ENCODE data around the gene CRTAP. TPM values are rescaled to one million over a fixed set of nuclear protein-coding genes. Genes with fewer than 3 reads are reported as not detected.
A peak's percentile ranks its signal among the peaks of the same experiment; 100 is the strongest.

The CRTAP gene
- total RNA-seq, 1 donor, result 196 TPM

DNA sequence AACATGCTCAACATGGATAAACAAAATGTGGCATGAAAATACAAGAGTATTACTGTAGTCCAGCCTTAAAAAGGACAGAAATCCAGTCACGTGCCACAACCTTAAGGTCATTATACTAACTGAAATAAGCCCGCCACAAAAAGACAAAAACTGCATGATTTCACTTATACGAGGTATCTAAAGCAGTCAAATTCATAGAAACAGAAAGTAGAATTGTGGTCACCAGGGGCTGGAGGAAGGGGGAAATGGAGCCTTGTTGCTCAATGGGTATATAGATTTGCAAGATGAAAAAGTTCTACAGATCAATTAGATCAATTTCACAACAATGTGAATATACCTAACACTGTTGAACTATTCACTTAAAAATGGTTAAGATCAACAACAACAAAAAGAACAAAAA, 24.3 kb upstream of the CRTAP start:
- DNase-seq (ENCODE audit: low read depth), result no peak
- H3K4me3 ChIP-seq (ENCODE audit: low read depth, low read length), result no peak overlapping the region
- TF ChIP-seq, protein P1, sequence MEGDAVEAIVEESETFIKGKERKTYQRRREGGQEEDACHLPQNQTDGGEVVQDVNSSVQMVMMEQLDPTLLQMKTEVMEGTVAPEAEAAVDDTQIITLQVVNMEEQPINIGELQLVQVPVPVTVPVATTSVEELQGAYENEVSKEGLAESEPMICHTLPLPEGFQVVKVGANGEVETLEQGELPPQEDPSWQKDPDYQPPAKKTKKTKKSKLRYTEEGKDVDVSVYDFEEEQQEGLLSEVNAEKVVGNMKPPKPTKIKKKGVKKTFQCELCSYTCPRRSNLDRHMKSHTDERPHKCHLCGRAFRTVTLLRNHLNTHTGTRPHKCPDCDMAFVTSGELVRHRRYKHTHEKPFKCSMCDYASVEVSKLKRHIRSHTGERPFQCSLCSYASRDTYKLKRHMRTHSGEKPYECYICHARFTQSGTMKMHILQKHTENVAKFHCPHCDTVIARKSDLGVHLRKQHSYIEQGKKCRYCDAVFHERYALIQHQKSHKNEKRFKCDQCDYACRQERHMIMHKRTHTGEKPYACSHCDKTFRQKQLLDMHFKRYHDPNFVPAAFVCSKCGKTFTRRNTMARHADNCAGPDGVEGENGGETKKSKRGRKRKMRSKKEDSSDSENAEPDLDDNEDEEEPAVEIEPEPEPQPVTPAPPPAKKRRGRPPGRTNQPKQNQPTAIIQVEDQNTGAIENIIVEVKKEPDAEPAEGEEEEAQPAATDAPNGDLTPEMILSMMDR (IDR thresholded peaks at IDR 0.05; ENCODE audit: insufficient read depth, low read depth, low read length), result no peak

DNA sequence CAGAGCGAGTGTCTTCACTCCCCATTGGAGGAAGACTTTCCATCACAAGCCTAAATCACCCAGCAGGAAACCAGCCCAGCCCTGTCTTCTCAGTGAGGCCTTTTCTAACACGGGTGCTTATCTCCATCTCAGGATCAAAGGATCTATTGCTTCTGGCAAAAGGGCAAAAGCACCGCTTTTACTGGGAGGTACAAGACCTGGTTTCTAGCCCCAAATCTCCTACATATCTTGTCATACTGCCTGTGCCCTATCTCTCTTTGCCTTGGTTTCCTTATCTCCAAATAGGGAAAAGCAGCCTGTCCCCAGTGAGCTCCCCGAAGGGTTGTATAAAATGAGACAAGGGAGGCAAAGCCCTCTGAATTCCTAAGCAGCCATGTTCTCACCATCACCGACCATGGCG, 22.1 kb upstream of the CRTAP start:
- no peak overlapping the region for H3K4me3 ChIP-seq (ENCODE audit: low read depth, low read length)
- TF ChIP-seq, protein P1 (IDR thresholded peaks at IDR 0.05; ENCODE audit: insufficient read depth, low read depth, low read length), result no peak
- DNase-seq (ENCODE audit: low read depth), result no peak

DNA sequence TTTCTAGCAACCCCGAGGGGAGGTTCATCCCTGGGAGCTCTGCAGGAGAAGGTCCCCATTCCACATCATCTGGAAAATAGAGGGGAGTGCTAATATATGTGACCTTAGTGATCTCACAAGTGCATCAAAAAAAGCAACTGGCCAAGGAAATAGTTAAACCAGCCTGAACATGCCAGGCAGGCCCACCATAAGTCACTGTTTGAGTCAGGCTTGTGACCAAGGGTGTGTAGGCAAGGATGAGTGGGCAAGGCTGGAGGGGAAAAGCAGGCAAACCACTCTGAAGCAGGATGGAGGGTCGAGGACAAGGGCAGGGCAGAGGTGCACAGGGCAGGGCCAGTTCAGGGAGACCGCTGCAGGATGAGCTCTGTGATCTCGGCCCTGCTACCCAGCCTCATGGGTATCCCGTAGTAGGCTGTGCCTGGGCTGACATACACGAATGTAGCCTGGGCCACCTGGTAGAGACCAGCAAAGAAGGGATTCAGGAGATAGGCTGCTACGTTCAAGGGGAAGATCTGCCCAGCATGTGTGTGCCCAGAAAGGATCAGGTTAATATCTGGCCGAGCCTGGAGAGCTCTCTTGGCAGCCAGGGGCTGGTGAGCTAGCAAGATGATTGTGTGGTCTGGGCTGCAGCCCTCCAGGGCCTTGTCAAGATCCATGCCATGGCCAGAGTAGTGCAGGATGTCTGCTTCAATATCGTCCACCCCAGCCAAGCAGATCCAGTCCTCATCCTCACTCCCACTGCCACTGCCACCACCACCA, 21.1 kb upstream of the CRTAP start:
- no peak for DNase-seq (ENCODE audit: low read depth)
- H3K4me3 ChIP-seq (ENCODE audit: low read depth, low read length), result no peak overlapping the region
- TF ChIP-seq, protein P1 (IDR thresholded peaks at IDR 0.05; ENCODE audit: insufficient read depth, low read depth, low read length), result no peak

DNA sequence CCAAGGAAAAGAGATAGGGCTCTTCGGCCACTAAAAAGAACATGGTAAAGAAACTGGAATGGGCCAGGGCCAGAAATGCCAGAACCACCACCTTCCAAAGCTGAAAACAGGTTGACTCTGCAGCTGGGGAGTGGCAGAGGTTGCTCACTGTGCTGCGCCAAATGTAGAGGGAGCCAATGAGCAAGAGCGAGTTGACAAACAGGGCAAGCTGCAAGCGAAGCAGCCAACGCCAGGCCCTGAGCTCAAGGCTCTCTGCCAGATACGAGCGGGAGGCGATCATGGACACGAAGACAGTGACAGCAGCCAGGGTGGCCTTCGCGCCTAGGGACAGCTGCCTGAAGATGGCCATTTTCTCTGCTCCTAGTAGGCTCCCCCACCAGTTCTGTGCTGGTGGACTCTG, 20.0 kb upstream of the CRTAP start:
- H3K4me3 ChIP-seq (ENCODE audit: low read depth, low read length), result no peak overlapping the region
- DNase-seq (ENCODE audit: low read depth), result no peak
- TF ChIP-seq, protein P1 (IDR thresholded peaks at IDR 0.05; ENCODE audit: insufficient read depth, low read depth, low read length), result no peak

DNA sequence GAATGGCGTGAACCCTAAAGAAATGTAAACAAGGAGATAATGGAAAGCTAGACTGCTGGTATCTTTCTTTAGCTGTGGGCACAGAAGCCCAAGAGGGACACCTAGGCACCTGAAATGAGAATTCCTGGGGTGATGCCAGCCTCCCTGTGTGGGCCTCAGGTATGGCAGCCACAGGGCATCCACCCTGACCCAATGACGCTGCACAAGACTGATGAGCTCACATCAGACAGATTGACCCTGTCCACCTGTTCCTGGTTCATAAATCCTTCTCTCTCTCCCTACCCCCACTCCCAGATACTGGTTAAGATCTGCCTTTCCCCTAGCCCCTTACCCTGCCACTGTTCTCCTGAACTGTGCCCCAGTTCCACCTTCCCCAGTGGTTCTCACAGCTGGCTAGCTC, 18.4 kb upstream of the CRTAP start:
- H3K4me3 ChIP-seq (ENCODE audit: low read depth, low read length), result peak overlapping the region; percentile 83
- TF ChIP-seq, protein P1 (IDR thresholded peaks at IDR 0.05; ENCODE audit: insufficient read depth, low read depth, low read length), result no peak
- DNase-seq (ENCODE audit: low read depth), result no peak

DNA sequence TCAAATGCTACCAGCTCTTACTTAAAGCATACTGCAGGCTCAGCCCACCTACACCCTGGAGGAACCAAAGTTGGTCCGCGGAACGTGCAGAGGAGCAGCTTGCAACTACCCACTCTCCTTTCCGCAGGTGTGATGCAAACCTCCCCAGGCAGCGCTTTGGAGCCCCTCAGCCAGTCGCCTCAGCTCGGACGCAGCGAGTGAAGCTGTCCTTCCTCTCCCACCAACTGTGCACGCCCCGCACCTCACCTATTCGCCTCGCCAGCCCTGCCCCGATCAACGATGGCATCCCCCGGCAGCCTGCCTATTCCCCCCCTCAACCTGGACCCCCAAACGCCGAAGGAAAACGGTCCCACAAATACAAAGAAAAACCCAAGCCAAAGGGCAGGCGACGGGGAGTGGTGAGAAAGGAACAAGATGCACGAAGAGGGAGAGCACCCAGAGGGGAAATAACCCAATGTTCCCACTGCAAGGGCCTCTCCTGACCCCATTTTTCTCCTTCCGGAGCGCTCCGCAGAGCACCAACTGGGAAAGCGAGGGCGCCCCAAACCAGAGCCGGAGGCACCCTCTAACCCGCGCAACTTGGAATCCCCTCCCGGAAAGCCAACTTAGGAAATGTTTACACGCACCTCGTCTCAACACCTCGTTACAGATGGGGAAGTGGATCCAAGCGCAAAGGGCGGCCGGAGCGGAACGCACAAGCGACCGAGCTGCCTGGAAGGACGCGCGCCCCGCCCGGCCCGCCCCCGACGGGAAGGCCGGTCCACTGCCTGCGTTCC, 17.5 kb upstream of the CRTAP start:
- peak overlapping the region; percentile 83 for H3K4me3 ChIP-seq (ENCODE audit: low read depth, low read length)
- TF ChIP-seq, protein P1 (IDR thresholded peaks at IDR 0.05; ENCODE audit: insufficient read depth, low read depth, low read length), result no peak
- DNase-seq (ENCODE audit: low read depth), result peak; percentile 44
